K562 (cell line): ENCODE measurements around the gene ZNF45. TPM values are rescaled to one million over a fixed set of nuclear protein-coding genes. Genes with fewer than 3 reads are reported as not detected.
A peak's percentile ranks its signal among the peaks of the same experiment; 100 is the strongest.

ENCODE experiments used
- ARNT ChIP-seq, 2 experiments: fragments of 450-650 bp; IDR thresholded peaks; 2 replicates each; pipeline ENCODE4 v1.6.1; 2016; ENCODE audit warnings: mild to moderate bottlenecking in 1 of 2
- DPF2 ChIP-seq: fragments of 450-650 bp; IDR thresholded peaks from 2 replicates; pipeline ENCODE4 v1.6.1; 2016
- HCFC1 ChIP-seq: IDR thresholded peaks from 2 replicates; pipeline ENCODE4 v1.6.1; 2012; ENCODE audit warnings: low read depth, low read length, improper control_type of control experiment
- LARP7 ChIP-seq: fragments of 450-650 bp; IDR thresholded peaks from 2 replicates; pipeline ENCODE4 v1.6.1; 2016
- MXD1 ChIP-seq: fragments of 250-450 bp; sonication (Bioruptor Pico); IDR thresholded peaks from 2 replicates; pipeline ENCODE4 v1.8.0; 2021; ENCODE audit warnings: borderline replicate concordance, mild to moderate bottlenecking, moderate library complexity; ENCODE audit not compliant: poor library complexity, severe bottlenecking
- NCOA2 ChIP-seq, 2 experiments: fragments of 450-650 bp; IDR thresholded peaks; 2 replicates each; pipeline ENCODE4 v1.6.1; 2018; ENCODE audit warnings: mild to moderate bottlenecking in 2 of 2, moderate library complexity in 1 of 2; ENCODE audit not compliant: partially characterized antibody in 2 of 2
- NFE2 ChIP-seq: IDR thresholded peaks from 2 replicates; pipeline ENCODE4 v1.6.1; 2014; ENCODE audit warnings: antibody characterized with exemption, low read depth
- NFXL1 ChIP-seq: fragments of 450-650 bp; formaldehyde crosslinking; IDR thresholded peaks from 2 replicates; pipeline ENCODE4 v1.4.0; 2021; ENCODE audit warnings: mild to moderate bottlenecking
- OTX1 ChIP-seq: fragments of 450-650 bp; formaldehyde crosslinking; IDR thresholded peaks from 2 replicates; pipeline ENCODE4 v1.4.0; 2022; ENCODE audit warnings: mild to moderate bottlenecking
- PYGO2 ChIP-seq: fragments of 450-650 bp; IDR thresholded peaks from 2 replicates; pipeline ENCODE4 v1.6.1; 2016; ENCODE audit warnings: mild to moderate bottlenecking, missing genetic modification characterization, moderate library complexity, missing compliant biosample characterization
- RBM25 ChIP-seq: fragments of 200-400 bp; formaldehyde crosslinking; IDR thresholded peaks from 2 replicates; pipeline ENCODE4 v1.6.1; 2018; ENCODE audit warnings: low read length, low read depth, moderate library complexity; ENCODE audit not compliant: severe bottlenecking
- SAFB2 ChIP-seq: fragments of 200-400 bp; formaldehyde crosslinking; IDR thresholded peaks from 2 replicates; pipeline ENCODE4 v1.6.1; 2018; ENCODE audit warnings: borderline replicate concordance, low read length, low read depth, moderate library complexity; ENCODE audit not compliant: severe bottlenecking
- TEAD2 ChIP-seq: fragments of 450-650 bp; IDR thresholded peaks from 2 replicates; pipeline ENCODE4 v1.6.1; 2016; ENCODE audit warnings: missing genetic modification characterization, control low read depth, missing compliant biosample characterization
- ZBED1 ChIP-seq: IDR thresholded peaks from 2 replicates; pipeline ENCODE4 v1.6.1; 2014
- ZBTB33 ChIP-seq: sonication (generic); formaldehyde crosslinking; IDR thresholded peaks from 2 replicates; pipeline ENCODE4 v1.8.1; 2023; ENCODE audit warnings: mild to moderate bottlenecking, missing genetic modification reagents
- ZEB2 ChIP-seq: fragments of 450-650 bp; IDR thresholded peaks from 2 replicates; pipeline ENCODE4 v1.6.1; 2016
- ZFPM2 ChIP-seq: fragments of 250-450 bp; sonication (Bioruptor Pico); IDR thresholded peaks from 2 replicates; pipeline ENCODE4 v1.5.1; 2022; ENCODE audit warnings: mild to moderate bottlenecking
- ZNF263 ChIP-seq: sonication (generic); formaldehyde crosslinking; IDR thresholded peaks from 2 replicates; pipeline ENCODE4 v1.8.0; 2022; ENCODE audit warnings: mild to moderate bottlenecking, missing genetic modification reagents, borderline replicate concordance
- ZNF280A ChIP-seq: fragments of 450-650 bp; IDR thresholded peaks from 2 replicates; pipeline ENCODE4 v1.6.1; 2018; ENCODE audit warnings: mild to moderate bottlenecking, low read depth; ENCODE audit not compliant: partially characterized antibody
- ZNF75A ChIP-seq: fragments of 450-650 bp; formaldehyde crosslinking; IDR thresholded peaks from 2 replicates; pipeline ENCODE4 v1.4.0; 2020; ENCODE audit warnings: mild to moderate bottlenecking
- ZNF780A ChIP-seq: fragments of 250-450 bp; sonication (Bioruptor Pico); IDR thresholded peaks from 2 replicates; pipeline ENCODE4 v1.5.0; 2021; ENCODE audit warnings: mild to moderate bottlenecking
- polyA plus RNA-seq, 8 experiments: library from polyadenylated mRNA; depleted of rRNA in 4 of 8; stranded (reverse) in 5 of 8; unstranded in 3 of 8; fragments of >200 nt; fragmentation: Nextera tagmentation in 2 of 8; fragmentation: Illumina TruSeq in 1 of 8; extraction: Ambion mirVana in 2 of 8; extraction: Trizol in 1 of 8; gene quantifications; 2 replicates each; pipeline versions ENCODE4 v1.2.1 to v1.2.3, GENCODE V29; 2011 to 2014; ENCODE audit warnings: inconsistent platforms in 1 of 8, missing spikeins in 1 of 8
- total RNA-seq, 7 experiments: library from RNA; depleted of rRNA in 6 of 7; stranded (reverse); fragments of >200 nt in 6 of 7; fragmentation: Illumina TruSeq in 2 of 7; extraction: Trizol in 2 of 7; gene quantifications; 2 replicates each; pipeline versions ENCODE4 v1.2.1 to v1.2.3, GENCODE V29; 2011 to 2021; ENCODE audit warnings: low replicate concordance in 1 of 7

ZNF45 gene
- total and polyA plus RNA-seq, 9 of the 15 experiments (the other 6 are each of a cell fraction or from before 2014, with no cell fraction given): 2.6 to 10.6 (median 9.4) TPM

GRCh38 chr19:43913383-43913782 lies 21.7 kb downstream of the ZNF45 start (continued):
- no peak for TF ChIP-seq NFE2
- no peak for TF ChIP-seq ZNF780A (CRISPR knock-in tag)
- TF ChIP-seq DPF2: no peak
- TF ChIP-seq ARNT (IDR thresholded peaks at IDR 0.05): no peak
- TF ChIP-seq MXD1 (CRISPR knock-in tag): no peak
- TF ChIP-seq ZNF263 (CRISPR knock-in tag): no peak
- no peak for TF ChIP-seq OTX1 (CRISPR knock-in tag)
- peak; percentile 91 for TF ChIP-seq ZNF75A
- TF ChIP-seq TEAD2: no peak
- TF ChIP-seq NCOA2 (IDR thresholded peaks at IDR 0.05; ENCODE audit: partially characterized antibody in 2 of 2): no peak
- no peak for TF ChIP-seq ZEB2
- TF ChIP-seq ZBED1: no peak
- TF ChIP-seq NFXL1: no peak
- TF ChIP-seq LARP7: no peak
- TF ChIP-seq SAFB2: no peak
- peak; percentile 31 for TF ChIP-seq RBM25
- no peak for TF ChIP-seq HCFC1
- TF ChIP-seq PYGO2 (tag): no peak
- TF ChIP-seq ZNF280A: peak; percentile 22
- no peak for TF ChIP-seq ZBTB33 (CRISPR knock-in tag)
- no peak for TF ChIP-seq ZFPM2 (CRISPR knock-in tag)
